HG03045 (cell line): ENCODE data around the gene MAN2B2.

Experiments
- ATAC-seq: cut with Tn5 transposase; IDR thresholded peaks from one replicate; pipeline ENCODE4 v1.9.1; 2021; ENCODE audit warnings: mild to moderate bottlenecking, moderate library complexity; ENCODE audit not compliant: unreplicated experiment

Gene MAN2B2

DNA sequence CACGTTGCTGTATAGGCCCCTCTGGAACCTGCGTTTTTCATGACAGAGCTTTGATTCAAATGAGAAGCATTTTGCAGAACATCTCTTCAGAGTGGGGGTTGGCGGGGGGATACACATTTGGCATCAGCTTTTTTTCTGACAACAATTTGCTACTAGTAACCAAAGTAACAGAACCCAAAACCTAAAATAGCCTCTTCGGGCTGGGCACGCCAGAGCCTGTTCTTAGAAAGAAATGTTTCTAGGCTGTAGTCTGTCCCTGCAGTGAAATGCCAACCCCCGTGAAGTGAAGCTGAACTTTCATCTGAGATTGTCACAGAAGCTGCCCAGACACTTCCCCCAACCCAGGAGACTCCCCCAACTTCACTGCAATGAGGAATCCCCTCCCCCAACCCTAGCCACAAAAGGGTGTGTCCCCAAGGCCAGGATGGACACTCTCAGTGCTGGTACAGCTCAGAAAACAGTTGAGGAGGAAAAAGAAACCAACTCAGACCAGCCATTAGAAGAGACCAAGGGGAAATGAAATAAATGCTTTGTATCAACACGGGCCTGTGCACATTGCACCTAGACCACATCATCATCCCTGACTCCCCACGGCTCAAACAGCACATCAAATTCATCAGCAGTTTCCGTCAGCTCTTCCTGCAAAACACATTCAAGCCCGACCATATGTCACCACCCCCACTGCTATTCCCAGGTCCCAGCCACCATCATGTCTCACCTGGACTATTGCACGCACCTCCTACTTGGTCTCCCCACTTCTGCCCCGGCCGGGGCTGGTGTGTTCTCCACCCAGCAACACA lies 8.4 kb upstream of the MAN2B2 start:
- no peak for ATAC-seq

GRCh38 chr4:6567218-6567617 lies 7.8 kb upstream of the MAN2B2 start:
- ATAC-seq: no peak

GRCh38 chr4:6568148-6568547 lies 6.8 kb upstream of the MAN2B2 start:
- no peak for ATAC-seq

DNA sequence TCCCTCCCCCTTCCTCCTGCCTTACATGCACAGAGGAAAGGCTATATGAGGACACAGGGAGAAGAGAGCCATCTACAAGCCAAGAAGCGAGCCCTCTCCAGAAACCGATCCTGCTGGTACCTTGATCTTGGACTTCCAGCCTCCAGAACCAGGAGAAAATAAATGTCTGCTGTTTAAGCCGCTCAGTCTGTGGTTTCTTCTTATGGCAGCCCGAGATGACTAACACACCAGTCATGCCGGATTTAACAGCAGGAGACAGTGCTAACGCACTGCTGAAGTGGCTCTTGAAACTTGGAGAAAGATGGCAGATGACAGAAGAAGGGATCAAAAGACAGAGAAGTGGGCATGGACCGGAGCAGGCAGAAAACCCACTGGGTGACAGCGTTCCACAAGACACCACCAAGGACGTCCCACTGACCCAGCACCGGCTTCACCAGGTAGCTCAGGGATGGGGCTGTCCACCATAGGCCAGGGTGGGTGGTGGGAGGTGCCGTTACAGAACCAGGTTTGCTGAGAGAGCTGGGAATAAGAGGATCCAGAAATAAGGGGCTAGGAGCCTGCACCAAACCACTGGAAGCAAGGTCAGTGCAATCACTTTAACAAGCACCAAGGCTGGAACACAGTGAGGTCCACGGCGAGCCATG lies 6.2 kb upstream of the MAN2B2 start:
- no peak for ATAC-seq

- ATAC-seq: no peak
Observed at GRCh38 chr4:6571608-6572007, 3.4 kb upstream of the MAN2B2 start.

DNA sequence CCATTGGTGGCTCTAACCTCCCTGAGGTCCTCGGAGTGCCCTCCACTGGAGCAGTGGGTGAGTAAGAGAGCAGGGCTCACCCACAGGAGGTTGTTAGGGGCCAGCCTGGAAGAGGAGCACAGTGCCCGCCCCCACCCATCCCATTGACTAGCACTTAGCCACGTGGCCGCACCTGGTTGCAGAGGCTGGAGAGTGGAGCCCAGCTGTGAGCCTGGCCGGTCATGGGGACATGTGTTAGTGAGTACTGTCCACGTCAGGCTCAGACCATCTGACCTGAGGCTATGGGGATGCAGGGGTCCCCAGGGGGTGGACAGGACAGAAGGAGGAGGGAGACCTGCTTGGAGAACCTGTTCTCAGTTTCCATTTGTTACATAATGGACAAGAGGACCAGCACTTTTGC lies 1.4 kb upstream of the MAN2B2 start:
- no peak for ATAC-seq

- ATAC-seq: no peak
Observed at GRCh38 chr4:6573986-6574746, 823 bp upstream of the MAN2B2 start.

DNA sequence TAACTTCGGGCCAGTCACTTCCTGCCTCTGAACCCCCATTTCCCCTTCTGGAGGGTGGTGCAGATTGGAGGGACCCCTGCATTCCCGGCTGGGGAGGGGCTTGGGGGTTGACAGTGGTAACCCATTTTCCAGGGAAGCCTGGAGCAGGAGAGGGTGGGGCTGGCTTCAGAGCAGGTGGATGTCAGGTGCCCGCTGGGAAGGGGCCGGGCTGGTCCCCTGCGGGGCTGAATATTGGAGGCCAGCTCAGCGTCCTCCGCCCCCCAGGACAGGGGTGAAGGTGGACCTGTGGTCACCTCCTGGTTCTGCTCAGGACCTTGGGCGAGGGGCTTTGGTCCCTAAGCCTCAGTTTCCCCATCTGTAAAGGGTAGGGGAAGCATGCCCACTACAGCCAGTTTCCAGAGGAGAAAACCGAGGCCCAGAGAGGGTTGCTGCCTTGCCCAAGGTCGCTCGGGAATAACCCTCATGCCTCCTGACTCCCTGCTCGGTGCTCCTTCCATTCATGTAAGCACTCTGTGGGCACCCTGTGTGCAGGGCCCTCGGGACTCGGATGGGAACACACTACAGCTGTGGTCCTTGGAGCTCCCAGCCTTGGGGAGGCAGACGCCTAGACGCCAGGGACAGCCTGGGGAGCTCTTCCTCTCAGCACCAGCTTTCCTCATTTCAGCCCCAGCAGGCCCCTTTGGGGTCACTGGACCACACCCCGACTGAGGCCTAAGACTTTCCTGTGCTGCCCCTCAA lies 683 bp downstream of the MAN2B2 start:
- no peak for ATAC-seq

- ATAC-seq: no peak
Observed at GRCh38 chr4:6576512-6576911, 1.5 kb downstream of the MAN2B2 start.

DNA sequence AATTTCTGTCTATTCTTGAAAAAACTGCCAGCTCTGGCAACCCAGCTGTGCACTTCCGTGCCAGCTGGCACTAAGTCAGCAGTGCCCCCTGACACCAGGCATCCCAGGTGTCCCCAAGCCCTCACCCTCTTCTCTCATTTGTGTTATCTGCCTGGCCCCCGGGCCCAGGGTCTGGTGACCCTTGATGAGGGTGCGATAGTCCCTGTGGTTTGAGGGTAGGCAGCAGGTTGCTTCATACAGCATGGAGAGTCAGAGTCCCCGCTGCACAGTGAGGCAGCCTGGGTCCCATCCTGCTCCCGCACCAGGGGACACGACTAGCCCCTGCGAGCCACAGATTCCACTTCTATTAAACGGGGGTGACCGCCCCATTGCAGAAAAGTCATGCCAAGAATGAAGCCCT lies 1.9 kb downstream of the MAN2B2 start:
- ATAC-seq: no peak

- no peak for ATAC-seq
Observed at GRCh38 chr4:6577409-6577808, 2.4 kb downstream of the MAN2B2 start.

- ATAC-seq: no peak
Observed at GRCh38 chr4:6578221-6578620, 3.2 kb downstream of the MAN2B2 start.

GRCh38 chr4:6580353-6580752 lies 5.4 kb downstream of the MAN2B2 start:
- ATAC-seq: no peak

DNA sequence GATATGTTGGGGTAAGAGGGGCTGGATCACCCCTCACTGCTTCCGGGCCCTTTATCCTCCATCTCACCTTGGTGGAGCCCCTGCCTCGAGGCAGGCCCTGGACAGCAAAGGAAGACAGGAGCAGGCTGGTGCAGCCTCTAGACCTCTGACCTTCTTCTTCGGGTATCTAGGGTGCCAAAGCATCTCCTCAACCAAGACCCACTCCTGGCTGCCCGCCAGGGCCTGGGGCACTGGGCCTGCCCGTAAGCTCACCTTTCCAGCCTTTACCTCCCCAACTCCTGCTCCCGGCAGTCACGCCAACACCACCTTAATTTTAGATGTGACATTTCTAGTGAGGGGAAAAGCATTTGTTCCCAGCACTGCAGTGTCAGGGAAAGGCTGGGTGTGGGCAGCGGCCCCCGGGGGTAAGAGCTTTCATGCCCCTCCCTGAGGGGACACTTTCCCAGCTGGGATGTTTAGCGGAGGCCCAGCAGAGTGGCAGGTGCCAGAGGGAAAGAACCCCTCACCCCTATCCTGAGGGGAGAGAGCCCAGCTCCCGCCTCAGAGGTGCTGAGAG lies 6.7 kb downstream of the MAN2B2 start:
- no peak for ATAC-seq

GRCh38 chr4:6582889-6583490 lies 8.0 kb downstream of the MAN2B2 start:
- no peak for ATAC-seq

- ATAC-seq: no peak
Observed at GRCh38 chr4:6584865-6585264, 9.9 kb downstream of the MAN2B2 start.

GRCh38 chr4:6586715-6587325 lies 11.8 kb downstream of the MAN2B2 start:
- ATAC-seq: no peak

- no peak for ATAC-seq
Observed at GRCh38 chr4:6589444-6589843, 14.5 kb downstream of the MAN2B2 start.

DNA sequence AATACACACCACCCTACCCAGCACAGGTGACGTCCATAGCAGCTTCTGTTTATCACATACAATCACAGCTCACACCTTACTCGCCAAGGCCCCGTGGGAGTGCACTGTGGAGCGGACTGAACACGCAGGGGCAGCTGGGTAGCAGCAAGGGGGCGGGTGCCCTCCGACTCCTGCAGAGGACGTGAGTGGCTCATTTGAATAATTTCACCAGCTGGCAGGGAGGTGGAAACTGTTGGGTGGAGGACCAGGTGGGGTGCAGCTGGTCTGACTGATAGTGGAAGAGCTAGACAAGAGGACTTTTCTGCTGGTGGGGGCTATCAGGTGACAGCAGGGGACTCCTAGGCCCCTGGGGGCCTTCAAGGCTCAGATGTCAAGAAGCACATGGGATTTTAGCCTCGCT lies 16.3 kb downstream of the MAN2B2 start:
- peak; percentile 53 for ATAC-seq

DNA sequence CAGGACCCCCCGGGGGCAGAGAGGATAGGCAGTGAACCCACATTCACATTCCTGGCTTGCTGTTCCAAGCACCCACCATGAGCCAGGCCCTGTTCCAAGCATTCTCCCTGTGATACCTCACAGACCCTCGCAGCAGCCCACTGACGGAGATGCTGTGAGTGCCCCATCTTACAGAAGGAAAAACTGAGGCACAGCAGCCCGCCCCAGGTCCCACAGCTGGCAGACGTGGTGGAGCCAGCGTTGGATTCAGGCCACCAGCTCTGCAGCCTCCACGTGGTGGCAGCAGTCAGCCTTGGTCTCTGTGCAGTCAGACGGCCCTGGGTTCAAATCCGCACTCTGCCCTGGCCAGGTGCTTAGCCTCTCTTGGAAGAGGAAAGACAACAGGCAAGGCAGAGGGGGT lies 16.8 kb downstream of the MAN2B2 start:
- ATAC-seq: no peak
